ENCODE measurements around the gene SMIM41. TPM values are rescaled to one million over a fixed set of nuclear protein-coding genes. Genes with fewer than 3 reads are reported as not detected.

Gene SMIM41
- total and polyA plus RNA-seq, 3 donors from 2014 or later = 2.6 to 21.7 (median 15.6) TPM

DNA sequence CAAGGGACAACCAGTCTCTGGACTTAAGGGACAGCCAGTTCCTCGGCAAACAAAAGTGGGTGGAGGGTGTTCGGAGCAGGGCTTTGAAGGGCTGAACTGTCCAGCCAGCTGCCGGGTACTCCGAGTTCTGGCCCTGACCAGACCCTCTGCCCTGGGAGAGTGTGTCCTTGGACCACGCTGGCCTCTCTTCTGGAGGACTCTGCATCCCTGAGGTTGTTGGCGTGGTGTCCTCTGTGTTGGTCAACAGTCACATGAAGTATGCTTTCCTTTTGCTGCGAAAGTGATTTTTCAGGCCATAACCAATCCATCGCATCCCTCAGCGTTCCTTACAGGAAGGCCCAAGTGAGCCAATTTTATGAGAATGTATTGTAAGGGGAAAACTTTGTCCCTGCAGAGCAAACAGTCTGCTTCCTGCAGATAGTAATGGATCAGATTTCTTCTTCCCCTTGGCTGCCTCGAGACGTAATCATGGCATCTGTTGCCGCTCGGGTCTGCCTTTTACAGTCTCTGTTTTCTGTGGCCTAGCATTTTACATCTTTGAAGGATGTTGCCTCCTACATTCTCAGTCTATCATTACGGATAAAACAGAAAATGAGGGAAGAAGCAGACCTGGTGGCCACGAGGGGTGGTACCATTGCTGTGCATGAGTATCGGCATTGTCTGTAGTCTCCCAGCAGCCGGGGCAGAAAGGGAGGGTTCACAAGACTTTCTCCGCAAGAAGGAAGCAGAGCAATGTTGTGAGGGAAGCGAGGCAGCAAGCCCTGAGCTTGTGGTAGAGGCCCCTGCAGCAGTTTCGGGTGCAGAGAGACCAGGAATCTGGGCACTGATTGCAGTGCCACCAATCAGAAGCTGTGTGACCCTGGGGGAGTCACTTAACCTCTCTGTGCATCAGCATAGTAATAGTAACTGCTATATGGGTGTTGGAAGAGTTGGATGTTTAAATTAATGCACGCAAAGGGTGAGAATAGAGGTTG lies 47.4 kb downstream of the SMIM41 start:
- no peaks in the 10 kb centered on the region for H3K9me3 ChIP-seq
- intact Hi-C loops (cut with DNase I; ENCODE audit: low total_unique reads) = no loop called here
- H3K27me3 ChIP-seq = no peaks in the 10 kb centered on the region
- no peaks in the 10 kb centered on the region for H3K36me3 ChIP-seq (ENCODE audit: low read depth, missing control alignments)
- 35 to 45% methylated on average over 21 of the region's 21 CpGs for WGBS, 2 donors
- peak; percentile 85 for DNase-seq
- no peak overlapping the region for H3K4me3 ChIP-seq
- TF ChIP-seq POLR2A (IDR thresholded peaks at IDR 0.05) = no peak
- TF ChIP-seq, protein P1, sequence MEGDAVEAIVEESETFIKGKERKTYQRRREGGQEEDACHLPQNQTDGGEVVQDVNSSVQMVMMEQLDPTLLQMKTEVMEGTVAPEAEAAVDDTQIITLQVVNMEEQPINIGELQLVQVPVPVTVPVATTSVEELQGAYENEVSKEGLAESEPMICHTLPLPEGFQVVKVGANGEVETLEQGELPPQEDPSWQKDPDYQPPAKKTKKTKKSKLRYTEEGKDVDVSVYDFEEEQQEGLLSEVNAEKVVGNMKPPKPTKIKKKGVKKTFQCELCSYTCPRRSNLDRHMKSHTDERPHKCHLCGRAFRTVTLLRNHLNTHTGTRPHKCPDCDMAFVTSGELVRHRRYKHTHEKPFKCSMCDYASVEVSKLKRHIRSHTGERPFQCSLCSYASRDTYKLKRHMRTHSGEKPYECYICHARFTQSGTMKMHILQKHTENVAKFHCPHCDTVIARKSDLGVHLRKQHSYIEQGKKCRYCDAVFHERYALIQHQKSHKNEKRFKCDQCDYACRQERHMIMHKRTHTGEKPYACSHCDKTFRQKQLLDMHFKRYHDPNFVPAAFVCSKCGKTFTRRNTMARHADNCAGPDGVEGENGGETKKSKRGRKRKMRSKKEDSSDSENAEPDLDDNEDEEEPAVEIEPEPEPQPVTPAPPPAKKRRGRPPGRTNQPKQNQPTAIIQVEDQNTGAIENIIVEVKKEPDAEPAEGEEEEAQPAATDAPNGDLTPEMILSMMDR (IDR thresholded peaks at IDR 0.05) = peak in 1 of 3 experiments; percentile 29
- H3K27ac ChIP-seq = peak overlapping the region; percentile 79 to 90
- H3K4me1 ChIP-seq = peaks cover 30% of the 10 kb centered on the region

DNA sequence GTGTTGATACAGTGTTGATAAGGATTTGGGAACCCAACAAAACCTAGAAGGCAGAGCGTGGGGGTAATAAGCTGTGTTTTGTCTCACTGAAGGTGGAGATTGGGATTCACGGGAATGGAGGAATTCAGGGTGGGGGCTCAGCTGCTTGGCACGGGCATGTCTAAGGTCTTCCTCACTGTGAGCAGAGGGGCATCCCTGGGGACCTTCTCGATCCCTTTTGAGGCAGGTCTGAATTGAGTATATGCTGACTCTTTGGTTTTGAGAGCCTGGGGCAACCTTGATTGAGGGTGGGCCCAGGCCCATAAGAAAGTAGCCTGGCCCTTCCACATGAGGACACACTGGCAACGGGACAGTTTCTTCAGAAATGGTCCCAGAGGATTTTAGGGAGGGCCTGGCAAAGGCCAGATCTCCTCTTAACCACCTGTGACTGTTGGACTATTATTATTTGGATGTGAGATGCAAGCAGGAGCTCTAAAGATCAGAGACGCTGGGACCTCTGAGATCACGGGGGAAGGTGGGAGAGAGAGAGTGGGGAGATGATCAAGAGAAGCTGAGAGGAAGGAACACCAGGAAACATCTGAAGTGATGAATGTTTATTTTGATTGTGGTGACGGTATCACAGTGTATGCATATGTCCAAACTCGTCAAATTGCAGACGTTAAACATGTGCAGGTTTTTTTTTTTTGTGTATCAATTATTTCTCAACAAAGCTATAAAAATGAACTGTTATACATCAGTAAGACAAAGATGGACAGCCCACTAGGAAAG lies 48.4 kb downstream of the SMIM41 start:
- intact Hi-C loops (cut with DNase I; ENCODE audit: low total_unique reads) = no loop called here
- no peaks in the 10 kb centered on the region for H3K36me3 ChIP-seq (ENCODE audit: low read depth, missing control alignments)
- no peak for DNase-seq
- no peak for TF ChIP-seq POLR2A (IDR thresholded peaks at IDR 0.05)
- TF ChIP-seq, protein P1 (IDR thresholded peaks at IDR 0.05) = no peak
- H3K9me3 ChIP-seq = no peaks in the 10 kb centered on the region
- 63 to 64% methylated on average over 10 of the region's 10 CpGs for WGBS, 2 donors
- peaks cover 30% of the 10 kb centered on the region for H3K4me1 ChIP-seq
- H3K27me3 ChIP-seq = no peaks in the 10 kb centered on the region
- no peak overlapping the region for H3K4me3 ChIP-seq
- H3K27ac ChIP-seq = peak overlapping the region; percentile 79 to 90

DNA sequence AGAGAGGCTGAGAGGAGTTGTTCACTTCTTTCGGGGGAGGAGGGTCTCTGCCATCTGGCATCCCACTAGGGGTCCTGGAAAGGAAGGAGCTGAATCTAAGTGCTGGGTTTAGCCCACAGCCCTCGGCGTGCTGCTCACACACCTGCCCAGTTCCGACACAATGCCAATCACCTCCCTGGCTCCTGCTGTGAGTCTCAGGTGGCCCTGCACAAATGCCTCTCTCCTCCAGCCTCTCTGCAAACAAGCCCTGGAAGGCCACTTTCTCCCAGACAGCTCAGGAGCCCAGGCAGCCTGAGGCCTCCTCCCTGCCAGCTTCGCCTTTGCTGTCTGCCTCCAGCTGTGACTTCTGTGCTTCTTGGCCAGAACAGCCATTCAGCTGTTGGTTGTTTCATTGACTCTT lies 51.2 kb downstream of the SMIM41 start:
- Histone ChIP-seq H3K4me1 (peaks cover 23% of the 10 kb centered on the region), H3K27ac (no peak overlapping the region), H3K36me3 (ENCODE audit: low read depth, missing control alignments) (no peaks in the 10 kb centered on the region), H3K4me3 (no peak overlapping the region), H3K27me3 (no peaks in the 10 kb centered on the region), H3K9me3 (no peaks in the 10 kb centered on the region)
- TF ChIP-seq POLR2A (IDR thresholded peaks at IDR 0.05) = no peak
- TF ChIP-seq, protein P1 (IDR thresholded peaks at IDR 0.05) = no peak
- 61 to 72% methylated on average over 5 of the region's 5 CpGs for WGBS, 2 donors
- DNase-seq = peak; percentile 16
- intact Hi-C loops (cut with DNase I; ENCODE audit: low total_unique reads) = no loop called here

DNA sequence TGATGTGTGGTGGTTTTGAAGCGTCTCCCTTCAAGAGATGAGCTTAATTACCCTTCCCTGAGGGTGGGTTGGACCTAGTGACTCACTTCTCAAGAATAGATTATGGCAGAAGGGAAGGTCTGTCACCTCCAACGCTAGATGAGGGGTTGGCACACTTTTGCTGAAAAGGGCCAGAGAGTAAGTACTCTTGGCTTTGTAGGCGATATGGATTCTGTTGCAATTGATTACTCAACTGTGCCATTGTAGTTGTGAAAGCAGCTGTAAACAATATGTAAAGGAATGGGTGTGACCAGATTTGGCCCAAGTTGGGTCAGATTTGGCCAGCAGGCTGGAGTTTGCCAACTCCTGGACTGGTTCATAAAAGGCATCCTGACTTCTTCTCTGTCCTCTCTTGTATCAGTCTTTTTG lies 53.3 kb downstream of the SMIM41 start:
- WGBS, 2 donors = 91 to 93% methylated on average over 3 of the region's 3 CpGs
- intact Hi-C loops (cut with DNase I; ENCODE audit: low total_unique reads) = no loop called here
- DNase-seq = peak; percentile 6
- Histone ChIP-seq H3K9me3 (no peaks in the 10 kb centered on the region), H3K27ac (no peak overlapping the region), H3K4me1 (peaks cover 5% of the 10 kb centered on the region), H3K4me3 (no peak overlapping the region), H3K36me3 (ENCODE audit: low read depth, missing control alignments) (no peaks in the 10 kb centered on the region), H3K27me3 (no peaks in the 10 kb centered on the region)
- TF ChIP-seq, protein P1 (IDR thresholded peaks at IDR 0.05) = no peak
- no peak for TF ChIP-seq POLR2A (IDR thresholded peaks at IDR 0.05)

Data from testis (tissue), 3 donors.